ENCODE results near the gene HSD17B2.

HSD17B2 gene

DNA sequence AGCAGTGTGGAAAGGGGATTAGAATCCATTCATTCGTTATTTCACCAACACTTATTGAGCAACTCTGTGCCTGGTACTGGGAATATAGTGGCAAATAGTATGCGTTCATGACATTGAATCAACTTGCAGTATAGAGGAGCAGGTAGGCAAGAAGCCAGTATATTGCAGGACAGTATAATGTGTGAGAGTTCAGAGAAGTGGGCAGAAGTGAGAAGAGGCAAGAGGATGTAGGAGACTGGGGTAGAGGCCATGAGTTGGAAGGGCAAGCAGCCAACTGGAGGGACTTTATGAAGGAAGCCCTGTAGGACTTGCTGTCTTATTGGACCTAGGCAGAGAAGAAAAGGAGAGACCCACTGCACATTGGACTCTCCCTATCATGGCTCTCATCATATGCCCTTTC, 12.3 kb downstream of the HSD17B2 start:
- Mint-ChIP-seq H3K36me3 (ENCODE audit: low read depth) (no peaks in the 10 kb centered on the region), H3K9me3 (no peaks in the 10 kb centered on the region)
- intact Hi-C loops (cut with micrococcal nuclease): no loop called here

DNA sequence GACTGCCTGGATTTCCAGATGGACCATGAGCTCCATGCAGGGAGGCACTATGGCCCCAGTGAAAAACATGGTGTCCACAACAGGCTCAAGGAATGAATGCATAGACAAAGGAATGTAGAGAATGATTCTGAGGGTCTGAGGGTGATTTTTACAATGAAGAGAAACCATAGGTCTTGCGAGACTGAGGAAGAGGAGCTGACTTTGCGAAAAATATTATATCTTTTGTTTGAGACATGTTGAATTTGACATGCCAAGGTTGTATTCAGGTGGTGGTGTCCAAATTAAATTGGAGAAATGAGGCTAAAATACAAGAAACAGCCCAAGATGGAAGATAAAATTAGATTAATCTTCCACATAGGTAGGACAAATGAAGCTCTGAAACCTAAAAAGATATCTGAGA, 12.7 kb downstream of the HSD17B2 start:
- no peak overlapping the region for H3K27ac Mint-ChIP-seq
- H3K36me3 Mint-ChIP-seq (ENCODE audit: low read depth): no peaks in the 10 kb centered on the region
- no peaks in the 10 kb centered on the region for H3K9me3 Mint-ChIP-seq
- intact Hi-C loops (cut with micrococcal nuclease): no loop called here
- no peaks in the 10 kb centered on the region for H3K4me1 Mint-ChIP-seq (ENCODE audit: low read depth)
- peaks cover 10% of the 10 kb centered on the region for H3K27me3 Mint-ChIP-seq
- no peak overlapping the region for H3K4me3 Mint-ChIP-seq

More for the DNA sequence above, 12.3 kb downstream of the HSD17B2 start:
- H3K27ac Mint-ChIP-seq: no peak overlapping the region
- H3K27me3 Mint-ChIP-seq: peaks cover 10% of the 10 kb centered on the region
- H3K4me3 Mint-ChIP-seq: no peak overlapping the region
- H3K4me1 Mint-ChIP-seq (ENCODE audit: low read depth): no peaks in the 10 kb centered on the region

DNA sequence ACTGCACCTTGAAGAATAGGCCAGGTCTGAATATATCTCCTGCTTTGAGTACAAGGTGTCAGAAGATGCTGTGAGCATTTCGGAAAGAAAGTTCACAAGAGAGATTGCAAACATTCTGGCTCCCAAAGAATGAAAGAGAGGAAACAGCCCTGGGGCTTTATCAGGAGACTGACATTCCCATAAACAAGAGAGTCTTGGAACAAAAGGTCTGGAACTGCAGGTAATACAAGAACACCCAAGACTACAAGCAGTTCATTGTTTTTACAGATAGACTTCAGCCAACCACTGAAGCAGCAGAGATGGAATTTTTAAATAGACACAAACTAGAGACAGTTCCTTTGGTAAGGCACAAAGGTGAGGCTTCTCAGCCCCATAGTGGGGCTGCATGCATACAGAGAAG, 14.4 kb downstream of the HSD17B2 start:
- Mint-ChIP-seq H3K4me1 (ENCODE audit: low read depth) (no peaks in the 10 kb centered on the region), H3K36me3 (ENCODE audit: low read depth) (no peaks in the 10 kb centered on the region), H3K9me3 (no peaks in the 10 kb centered on the region), H3K27ac (no peak overlapping the region), H3K4me3 (no peak overlapping the region), H3K27me3 (peaks cover 11% of the 10 kb centered on the region)
- intact Hi-C loops (cut with micrococcal nuclease): no loop called here

DNA sequence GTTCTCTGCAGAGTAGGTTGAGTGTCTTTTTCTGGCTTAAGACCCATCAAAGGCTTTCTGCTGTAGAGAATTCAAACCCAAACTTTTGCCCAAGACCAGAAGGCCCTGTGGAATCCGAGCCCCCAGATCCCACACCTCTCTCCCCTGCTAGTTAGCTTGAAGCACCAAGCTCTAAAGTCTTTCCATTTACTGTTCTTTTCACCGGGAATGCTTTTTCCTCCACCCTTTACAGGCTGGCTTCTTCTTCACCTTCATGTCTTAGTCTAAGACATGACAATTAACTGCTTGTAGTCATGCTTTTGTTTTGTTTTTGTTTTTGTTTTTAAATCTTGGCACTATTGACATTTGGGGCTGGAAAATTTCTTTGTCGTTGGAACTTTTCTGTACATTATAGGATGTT, 15.5 kb downstream of the HSD17B2 start:
- Mint-ChIP-seq H3K27me3 (peaks cover 11% of the 10 kb centered on the region), H3K36me3 (ENCODE audit: low read depth) (no peaks in the 10 kb centered on the region), H3K4me3 (no peak overlapping the region), H3K4me1 (ENCODE audit: low read depth) (no peaks in the 10 kb centered on the region), H3K9me3 (no peaks in the 10 kb centered on the region), H3K27ac (no peak overlapping the region)
- intact Hi-C loops (cut with micrococcal nuclease): no loop called here

DNA sequence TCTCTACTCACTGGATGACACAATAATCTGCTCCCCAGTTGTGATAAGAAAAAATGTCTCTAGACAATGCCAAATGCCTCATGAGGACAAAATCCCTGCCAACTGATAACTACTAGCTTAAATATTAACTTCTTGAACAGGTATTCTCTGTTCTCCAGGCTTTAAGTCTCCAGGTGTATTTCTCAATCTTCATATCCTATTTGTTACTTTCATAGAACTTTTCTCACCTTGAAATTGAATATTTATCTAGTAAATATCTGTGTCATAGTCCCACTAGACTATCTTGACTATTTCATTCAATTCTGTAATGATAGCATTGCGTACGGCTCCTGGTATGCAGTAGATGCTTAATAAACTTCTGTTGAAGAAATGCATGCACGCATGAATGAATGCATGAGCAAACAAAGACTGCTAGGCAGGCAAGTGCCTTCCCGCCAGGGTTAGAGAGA, 15.9 kb downstream of the HSD17B2 start:
- Mint-ChIP-seq H3K4me3 (no peak overlapping the region), H3K4me1 (ENCODE audit: low read depth) (no peaks in the 10 kb centered on the region), H3K27ac (no peak overlapping the region), H3K36me3 (ENCODE audit: low read depth) (no peaks in the 10 kb centered on the region), H3K9me3 (no peaks in the 10 kb centered on the region), H3K27me3 (peaks cover 13% of the 10 kb centered on the region)
- intact Hi-C loops (cut with micrococcal nuclease): no loop called here

DNA sequence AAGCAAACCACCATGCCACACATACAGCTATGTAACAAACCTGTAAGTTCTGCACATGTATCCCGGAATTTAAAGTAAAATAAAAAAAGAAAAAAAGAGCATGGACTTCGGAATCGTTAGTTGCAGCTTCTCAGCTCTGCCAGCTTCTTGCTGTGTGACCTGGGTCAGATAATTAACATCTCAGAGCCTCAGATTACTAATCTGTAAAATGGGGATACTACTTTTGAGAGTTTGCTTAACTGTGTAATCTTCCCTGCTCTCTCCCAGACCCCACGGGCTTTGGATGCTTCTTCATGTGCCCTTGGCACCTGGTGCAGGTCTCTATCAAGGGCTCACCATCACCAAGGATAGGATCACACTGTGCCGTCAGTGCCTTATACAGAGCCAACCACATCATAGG, 16.6 kb downstream of the HSD17B2 start:
- Mint-ChIP-seq H3K36me3 (ENCODE audit: low read depth) (no peaks in the 10 kb centered on the region), H3K9me3 (no peaks in the 10 kb centered on the region), H3K4me1 (ENCODE audit: low read depth) (no peaks in the 10 kb centered on the region), H3K27ac (no peak overlapping the region), H3K4me3 (no peak overlapping the region), H3K27me3 (peaks cover 13% of the 10 kb centered on the region)
- intact Hi-C loops (cut with micrococcal nuclease): no loop called here

DNA sequence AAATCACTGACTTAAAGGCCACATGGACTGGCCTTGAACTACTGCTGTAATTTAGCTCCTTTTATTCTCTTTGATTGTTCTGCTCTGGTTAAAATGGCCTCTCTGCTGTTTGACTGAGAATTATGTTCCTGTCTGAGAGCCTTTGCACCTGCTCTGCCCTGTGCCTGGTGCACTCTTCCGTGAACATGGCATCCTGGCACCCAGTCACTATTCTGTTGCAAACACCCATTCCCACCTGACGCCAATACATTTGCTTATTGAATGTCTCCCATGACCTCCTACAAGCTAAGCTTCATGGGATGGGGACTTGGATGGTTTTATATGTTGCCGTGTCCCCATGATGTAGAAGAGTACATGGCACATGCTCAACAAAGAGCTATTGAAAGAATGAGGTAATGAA, 20.1 kb downstream of the HSD17B2 start:
- H3K4me1 Mint-ChIP-seq (ENCODE audit: low read depth): no peaks in the 10 kb centered on the region
- H3K36me3 Mint-ChIP-seq (ENCODE audit: low read depth): no peaks in the 10 kb centered on the region
- peaks cover 10% of the 10 kb centered on the region for H3K27me3 Mint-ChIP-seq
- H3K27ac Mint-ChIP-seq: no peak overlapping the region
- intact Hi-C loops (cut with micrococcal nuclease): no loop called here
- H3K4me3 Mint-ChIP-seq: no peak overlapping the region
- no peaks in the 10 kb centered on the region for H3K9me3 Mint-ChIP-seq

DNA sequence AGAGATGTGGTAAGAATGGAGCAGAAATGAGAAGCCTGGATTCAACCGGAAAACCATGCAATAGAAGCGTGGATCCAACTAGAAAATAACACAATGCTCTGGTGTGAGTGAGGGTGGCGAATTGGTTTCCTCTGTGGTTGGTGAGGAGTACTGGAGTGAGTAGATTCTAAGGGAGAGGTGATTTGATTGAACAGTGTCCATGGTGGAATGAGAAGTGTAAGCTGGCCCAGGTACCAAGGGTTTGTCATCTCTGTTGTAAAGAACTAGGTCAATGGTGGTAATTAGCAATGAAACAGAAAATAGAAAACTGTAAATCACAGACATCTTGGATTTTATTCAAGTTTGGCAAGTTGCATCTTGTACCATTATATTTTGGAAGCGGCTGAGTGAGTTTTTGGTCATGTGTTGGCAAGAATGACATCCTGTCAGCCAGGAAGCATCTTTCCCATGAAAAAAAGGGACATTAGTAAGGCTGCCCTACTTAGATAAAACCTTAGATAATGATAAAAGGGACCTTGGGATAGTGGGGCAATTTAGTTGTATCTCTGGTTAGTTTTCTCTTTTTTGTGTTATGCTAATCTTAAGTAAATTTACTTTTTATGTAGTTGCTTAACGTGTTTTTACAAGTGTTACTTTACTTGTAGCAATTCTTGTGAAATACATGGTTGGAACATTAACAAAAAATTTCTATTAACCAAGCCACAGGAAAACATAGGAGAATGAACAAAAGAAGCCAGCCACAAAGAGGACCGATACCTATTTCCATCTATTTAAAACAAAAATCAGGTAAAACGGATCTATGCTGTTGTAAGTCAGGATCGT, 20.9 kb downstream of the HSD17B2 start:
- no peaks in the 10 kb centered on the region for H3K4me1 Mint-ChIP-seq (ENCODE audit: low read depth)

DNA sequence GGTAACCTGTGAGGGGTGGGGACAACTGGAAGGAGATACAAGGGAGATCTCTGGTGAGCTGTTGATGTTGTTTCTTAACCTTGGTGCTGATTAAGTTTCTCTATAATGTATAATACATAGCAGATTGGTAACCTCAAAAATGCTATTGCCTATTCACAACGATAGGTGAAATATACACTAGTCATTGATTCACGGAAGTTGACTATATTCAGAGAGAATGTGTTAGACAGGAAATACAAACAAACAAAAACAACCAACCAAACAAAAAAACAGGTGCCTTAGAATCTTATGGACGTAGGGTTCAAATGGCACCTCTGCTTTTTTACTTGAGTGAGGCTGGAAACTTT, 21.5 kb downstream of the HSD17B2 start:
- Mint-ChIP-seq H3K4me1 (ENCODE audit: low read depth) (no peaks in the 10 kb centered on the region), H3K27me3 (peaks cover 5% of the 10 kb centered on the region), H3K9me3 (no peaks in the 10 kb centered on the region), H3K4me3 (no peak overlapping the region), H3K27ac (no peak overlapping the region), H3K36me3 (ENCODE audit: low read depth) (no peaks in the 10 kb centered on the region)
- intact Hi-C loops (cut with micrococcal nuclease): no loop called here

More for the DNA sequence above, 20.9 kb downstream of the HSD17B2 start:
- Mint-ChIP-seq H3K36me3 (ENCODE audit: low read depth) (no peaks in the 10 kb centered on the region), H3K27ac (no peak overlapping the region), H3K27me3 (peaks cover 5% of the 10 kb centered on the region), H3K4me3 (no peak overlapping the region), H3K9me3 (no peaks in the 10 kb centered on the region)
- intact Hi-C loops (cut with micrococcal nuclease): no loop called here

DNA sequence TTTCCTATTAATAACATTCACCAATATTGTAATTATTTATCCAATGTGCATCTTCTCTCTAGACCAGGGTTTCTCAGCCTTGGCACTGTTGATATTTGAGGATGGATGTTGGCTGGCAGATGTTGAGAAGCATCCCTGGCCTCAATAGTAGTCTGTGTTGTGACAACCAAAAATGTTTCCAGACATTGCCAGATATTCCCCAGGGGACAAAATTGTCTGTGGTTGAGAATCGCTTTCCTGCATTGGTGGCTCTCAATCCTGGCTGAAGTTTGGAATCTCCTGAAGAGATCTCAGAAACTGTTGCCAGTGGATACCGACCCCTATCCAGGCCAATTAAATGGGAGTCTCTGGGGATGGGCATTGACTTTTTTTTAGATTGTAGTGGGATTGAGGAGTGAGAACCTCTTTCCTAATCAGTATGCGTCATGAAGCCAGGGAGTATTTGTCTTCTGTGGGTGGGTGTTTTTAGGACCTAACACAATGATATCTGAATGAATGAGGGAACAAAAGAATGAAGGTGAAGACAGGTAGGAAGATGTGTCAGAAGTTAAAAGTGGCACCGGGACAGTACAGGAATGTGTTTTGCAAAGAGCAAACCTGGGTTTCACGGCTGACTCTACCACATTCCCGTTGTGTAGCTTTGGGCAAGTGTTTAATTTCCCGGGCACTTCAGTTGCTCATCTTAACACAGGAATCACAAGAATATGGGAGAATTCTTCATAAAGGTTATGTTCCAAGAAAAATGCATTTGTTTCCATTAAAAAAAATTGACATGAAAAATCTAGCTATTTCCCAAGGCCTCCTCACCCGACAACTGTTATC, 24.3 kb downstream of the HSD17B2 start:
- no peaks in the 10 kb centered on the region for H3K36me3 Mint-ChIP-seq (ENCODE audit: low read depth)
- intact Hi-C loops (cut with micrococcal nuclease): no loop called here
- H3K27me3 Mint-ChIP-seq: peaks cover 3% of the 10 kb centered on the region
- H3K9me3 Mint-ChIP-seq: no peaks in the 10 kb centered on the region
- H3K4me1 Mint-ChIP-seq (ENCODE audit: low read depth): no peaks in the 10 kb centered on the region
- no peak overlapping the region for H3K27ac Mint-ChIP-seq
- no peak overlapping the region for H3K4me3 Mint-ChIP-seq

DNA sequence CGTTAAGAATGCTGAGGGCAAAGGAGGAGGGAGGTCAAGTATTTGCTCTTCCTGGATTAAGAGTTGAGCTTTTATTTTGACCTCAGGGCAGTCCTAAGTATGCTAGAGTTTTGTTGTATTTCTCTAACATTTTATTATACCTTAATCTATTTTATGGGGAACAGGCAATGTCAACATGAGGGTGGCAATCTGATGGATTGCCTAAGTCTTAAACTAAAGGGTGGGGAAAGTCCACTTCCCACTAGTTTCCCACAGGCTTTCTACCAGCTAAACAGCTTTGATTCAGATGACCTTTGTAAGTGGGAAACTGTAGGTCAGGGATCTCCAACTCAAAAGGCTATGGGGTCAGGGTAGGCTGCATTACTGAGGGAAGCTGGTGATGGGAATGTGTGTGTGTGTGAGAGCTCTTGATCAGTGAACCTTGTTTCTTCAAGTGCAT, 24.9 kb downstream of the HSD17B2 start:
- intact Hi-C loops (cut with micrococcal nuclease): no loop called here
- no peaks in the 10 kb centered on the region for H3K4me1 Mint-ChIP-seq (ENCODE audit: low read depth)
- no peak overlapping the region for H3K27ac Mint-ChIP-seq
- peaks cover 3% of the 10 kb centered on the region for H3K27me3 Mint-ChIP-seq
- H3K36me3 Mint-ChIP-seq (ENCODE audit: low read depth): no peaks in the 10 kb centered on the region
- H3K9me3 Mint-ChIP-seq: no peaks in the 10 kb centered on the region
- H3K4me3 Mint-ChIP-seq: no peak overlapping the region

DNA sequence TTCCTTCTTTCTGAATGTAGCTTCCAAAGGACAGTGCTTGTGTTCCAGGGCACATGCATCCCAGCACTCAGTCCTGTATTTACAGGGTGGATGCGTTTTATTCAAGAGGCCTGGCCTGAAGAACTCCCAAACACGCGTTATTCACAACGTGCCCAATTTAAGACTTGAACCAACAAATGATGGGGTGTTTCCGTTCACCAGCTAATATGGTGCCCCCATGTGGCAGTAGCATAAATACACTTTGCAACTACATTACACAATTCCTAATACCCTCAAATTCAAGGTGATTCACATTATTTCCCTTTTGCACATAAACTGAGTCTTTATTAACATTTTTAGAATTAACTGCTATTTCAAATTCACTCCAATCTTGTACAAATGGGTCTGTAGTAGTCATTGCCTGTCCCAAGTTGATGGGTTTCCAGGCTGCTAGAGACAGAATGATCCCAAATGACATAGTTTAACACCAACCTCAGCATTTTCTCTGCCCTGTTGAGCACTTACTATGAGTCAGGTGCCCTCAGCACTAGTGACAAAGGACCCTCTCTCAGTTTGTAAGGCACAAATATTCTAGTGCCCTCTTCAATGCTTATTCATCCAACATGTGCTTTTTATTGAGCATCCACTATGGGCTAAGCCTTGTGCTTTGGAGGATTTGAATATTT, 26.9 kb downstream of the HSD17B2 start:
- H3K4me1 Mint-ChIP-seq (ENCODE audit: low read depth): no peaks in the 10 kb centered on the region
- H3K9me3 Mint-ChIP-seq: no peaks in the 10 kb centered on the region
- H3K27ac Mint-ChIP-seq: no peak overlapping the region
- intact Hi-C loops (cut with micrococcal nuclease): no loop called here
- H3K4me3 Mint-ChIP-seq: no peak overlapping the region
- H3K27me3 Mint-ChIP-seq: peaks cover 2% of the 10 kb centered on the region
- no peaks in the 10 kb centered on the region for H3K36me3 Mint-ChIP-seq (ENCODE audit: low read depth)

DNA sequence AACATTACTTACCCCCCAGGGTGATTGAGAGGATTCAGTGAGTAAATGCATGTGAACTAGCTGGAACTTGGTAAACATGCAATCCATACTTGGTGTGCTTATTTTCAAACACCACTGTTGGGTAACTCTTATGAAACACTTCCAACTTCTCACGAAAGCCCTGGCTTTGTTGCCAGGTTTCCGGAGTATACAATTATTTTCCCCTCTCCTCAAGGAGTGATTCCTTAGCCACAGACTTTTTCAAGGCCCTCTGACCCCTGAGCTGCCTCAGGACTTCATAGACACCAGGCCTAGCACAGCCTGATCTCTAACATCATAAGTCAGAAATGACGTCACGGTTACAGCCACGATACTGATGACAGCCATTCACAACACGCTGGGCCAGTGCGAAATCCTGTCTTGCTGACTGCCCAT, 27.6 kb downstream of the HSD17B2 start:
- Mint-ChIP-seq H3K4me3 (no peak overlapping the region), H3K36me3 (ENCODE audit: low read depth) (no peaks in the 10 kb centered on the region)
- intact Hi-C loops (cut with micrococcal nuclease): no loop called here

DNA sequence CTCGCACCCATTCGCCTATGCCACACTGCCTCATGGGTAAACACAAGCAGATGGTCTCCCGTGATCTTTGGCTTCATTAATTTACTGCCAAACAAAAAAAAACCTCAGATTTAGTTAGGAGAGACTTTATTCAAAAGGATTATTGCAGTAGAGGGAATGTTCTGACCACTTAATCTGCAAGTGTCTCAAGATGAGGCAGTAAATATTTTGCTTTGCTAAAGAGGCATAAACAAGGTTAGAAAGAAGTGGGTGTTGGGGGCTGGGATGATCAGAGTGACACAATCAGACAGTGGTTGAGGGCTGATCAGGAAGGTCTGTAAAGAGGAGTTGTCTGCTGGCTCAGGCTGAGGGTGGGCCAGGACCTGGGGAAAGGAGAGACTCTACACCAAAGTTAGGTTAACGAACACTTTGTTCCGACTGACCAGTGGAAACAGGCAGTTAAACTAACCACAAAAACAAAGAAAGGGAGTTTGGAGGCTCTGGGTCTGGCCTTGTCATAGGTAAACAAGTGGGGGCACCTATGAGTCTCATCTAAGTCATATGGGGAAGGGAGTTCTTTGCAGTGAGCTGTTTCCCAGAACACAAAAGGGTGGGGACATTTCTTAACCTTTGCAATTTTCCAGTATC, 28.5 kb downstream of the HSD17B2 start:
- H3K27ac Mint-ChIP-seq: no peak overlapping the region
- no peak overlapping the region for H3K4me3 Mint-ChIP-seq
- no peaks in the 10 kb centered on the region for H3K27me3 Mint-ChIP-seq
- no peaks in the 10 kb centered on the region for H3K4me1 Mint-ChIP-seq (ENCODE audit: low read depth)
- no peaks in the 10 kb centered on the region for H3K9me3 Mint-ChIP-seq
- intact Hi-C loops (cut with micrococcal nuclease): no loop called here
- no peaks in the 10 kb centered on the region for H3K36me3 Mint-ChIP-seq (ENCODE audit: low read depth)

More for the DNA sequence above, 27.6 kb downstream of the HSD17B2 start:
- Mint-ChIP-seq H3K9me3 (no peaks in the 10 kb centered on the region), H3K27ac (no peak overlapping the region), H3K4me1 (ENCODE audit: low read depth) (no peaks in the 10 kb centered on the region), H3K27me3 (no peaks in the 10 kb centered on the region)

All from dendritic cell treated with granulocyte-macrophage colony-stimulating factor and Interleukin-4, amounts not matched to agents 40 ng/mL and 50 ng/mL, for 4 days (primary cell).